K562 (cell line): ENCODE measurements around the gene SRP72. TPM values are rescaled to one million over a fixed set of nuclear protein-coding genes. Genes with fewer than 3 reads are reported as not detected.

Experiments used
- ATAC-seq: fragments of 200-7000 bp; cut with Tn5 transposase; 3 replicates; pipeline ENCODE4 v1.9.1; 2020; ENCODE audit warnings: moderate library complexity
- BruUV-seq: library from RNA; stranded (reverse); fragments of 400-500 nt; replicated peaks from 2 replicates; lab custom pipeline; 2021; lab: Mats Ljungman, UMichigan
- CTCF ChIA-PET: fragments of 300-600 bp; formaldehyde crosslinking; extraction: SDS; loops from one replicate; lab custom pipeline; 2021; ENCODE audit warnings: low intra/inter-chr PET ratio; lab: Yijun Ruan, JAX
- POLR2A ChIA-PET: fragments of 300-600, 350-650 bp; sonication (Branson Sonifier 250); formaldehyde crosslinking; extraction: SDS; loops from one replicate; lab custom pipeline; 2021; ENCODE audit warnings: antibody characterized with exemption, inconsistent platforms; lab: Yijun Ruan, JAX
- DNase-seq, 4 experiments: peaks; one replicate each; pipeline versions ENCODE4 v3.0.0 to v3.0.0-alpha.2; 2011 to 2018; ENCODE audit warnings: low spot score in 3 of 4, mixed read lengths in 3 of 4; ENCODE audit errors: extremely low read depth in 1 of 4
- FAIRE-seq: peaks from 2 replicates; lab custom pipeline; 2011; peaks lifted over from hg19 to GRCh38; lab: Jason Lieb, UNC
- H2AFZ ChIP-seq: 2 replicates; pipeline ENCODE4 v1.6.0; 2011; ENCODE audit warnings: low read depth, low read length, control low read depth, inconsistent platforms
- H3K27ac ChIP-seq: fragments of 200-600 bp; 3 replicates; pipeline ENCODE4 v1.8.0; 2011; ENCODE audit warnings: low read depth, mild to moderate bottlenecking, control low read depth, inconsistent platforms, low read length, moderate library complexity, mixed read lengths; ENCODE audit errors: extremely low read depth
- H3K27me3 ChIP-seq, 2 experiments: fragments of 300-600 bp in 1 of 2; 2 replicates in 1 of 2; 3 replicates in 1 of 2; pipeline versions ENCODE4 v1.6.0 to v1.8.0; 2011; ENCODE audit warnings: inconsistent platforms in 2 of 2, low read length in 2 of 2, mild to moderate bottlenecking in 1 of 2, mixed read lengths in 1 of 2, moderate library complexity in 1 of 2; ENCODE audit not compliant: control insufficient read depth in 2 of 2, insufficient read depth in 2 of 2
- H3K36me3 ChIP-seq: fragments of 300-600 bp; 3 replicates; pipeline ENCODE4 v1.8.0; 2011; ENCODE audit warnings: mild to moderate bottlenecking, low read length, inconsistent platforms; ENCODE audit not compliant: control insufficient read depth, insufficient read depth
- H3K4me1 ChIP-seq, 2 experiments: fragments of 200-600 bp in 1 of 2; replicated peaks in 1 of 2; 2 replicates in 1 of 2; 3 replicates in 1 of 2; pipeline versions ENCODE4 v1.5.1 to v1.8.0; 2011; ENCODE audit warnings: inconsistent platforms in 2 of 2, low read length in 2 of 2, mild to moderate bottlenecking in 1 of 2, mixed read lengths in 1 of 2, moderate library complexity in 1 of 2; ENCODE audit not compliant: control insufficient read depth in 2 of 2, insufficient read depth in 2 of 2
- H3K4me2 ChIP-seq: 2 replicates; pipeline ENCODE4 v1.6.1; 2011; ENCODE audit warnings: low read length, control low read depth, inconsistent platforms, mixed read lengths; ENCODE audit not compliant: insufficient read depth
- H3K4me3 ChIP-seq: fragments of 200-600 bp; sonication (generic), shearing (Covaris generic); 2 replicates; pipeline ENCODE4 v1.5.1; 2016; ENCODE audit warnings: control low read depth, inconsistent platforms
- H3K79me2 ChIP-seq: fragments of 200-600 bp; 3 replicates; pipeline ENCODE4 v1.8.0; 2011; ENCODE audit warnings: low read length, inconsistent platforms; ENCODE audit not compliant: control insufficient read depth, insufficient read depth
- H3K9ac ChIP-seq, 2 experiments: 2 replicates each; pipeline versions ENCODE4 v1.6.0 to v1.6.1; 2011; ENCODE audit warnings: low read depth in 2 of 2, low read length in 2 of 2, control low read depth in 1 of 2, inconsistent platforms in 1 of 2, mild to moderate bottlenecking in 1 of 2, mixed read lengths in 1 of 2; ENCODE audit not compliant: insufficient read depth in 1 of 2
- H3K9me1 ChIP-seq: one replicate; pipeline ENCODE4 v1.6.0; 2011; ENCODE audit warnings: inconsistent platforms, mild to moderate bottlenecking, low read length, moderate library complexity; ENCODE audit not compliant: control insufficient read depth, insufficient read depth
- H3K9me3 ChIP-seq: replicated peaks from 2 replicates; pipeline ENCODE4 v1.5.1; 2011; ENCODE audit warnings: low read depth, low read length, inconsistent platforms; ENCODE audit not compliant: control insufficient read depth, insufficient read depth
- H4K20me1 ChIP-seq: replicated peaks from 2 replicates; pipeline ENCODE4 v1.6.1; 2011; ENCODE audit warnings: low read length, inconsistent platforms, mixed read lengths; ENCODE audit not compliant: control insufficient read depth, insufficient read depth
- ATF1 ChIP-seq, 2 experiments: fragments of 450-650 bp in 1 of 2; IDR thresholded peaks; 2 replicates each; pipeline ENCODE4 v1.6.1; 2016; ENCODE audit warnings: missing compliant biosample characterization in 1 of 2, missing genetic modification characterization in 1 of 2
- CXXC5 ChIP-seq: fragments of 250-450 bp; sonication (Bioruptor Pico); IDR thresholded peaks from 2 replicates; pipeline ENCODE4 v1.8.0; 2022; ENCODE audit warnings: inconsistent platforms, mild to moderate bottlenecking, moderate library complexity
- DACH1 ChIP-seq: fragments of 450-650 bp; IDR thresholded peaks from 2 replicates; pipeline ENCODE4 v1.6.1; 2018; ENCODE audit not compliant: partially characterized antibody
- HDGF ChIP-seq: fragments of 450-650 bp; IDR thresholded peaks from 2 replicates; pipeline ENCODE4 v1.6.1; 2016
- HOXB6 ChIP-seq: fragments of 250-450 bp; sonication (Bioruptor Pico); IDR thresholded peaks from 2 replicates; pipeline ENCODE4 v1.5.1; 2022; ENCODE audit warnings: mild to moderate bottlenecking, borderline replicate concordance
- KLF6 ChIP-seq: fragments of 250-450 bp; sonication (Bioruptor Pico); IDR thresholded peaks from 2 replicates; pipeline ENCODE4 v1.4.0; 2020; ENCODE audit warnings: mild to moderate bottlenecking, moderate library complexity, borderline replicate concordance
- RNF2 ChIP-seq: sonication (generic); IDR thresholded peaks from 2 replicates; pipeline ENCODE4 v1.6.1; 2016
- SRSF7 ChIP-seq: fragments of 200-400 bp; formaldehyde crosslinking; optimal IDR thresholded peaks from 2 replicates; pipeline ENCODE3; 2017; ENCODE audit warnings: mild to moderate bottlenecking, low read depth, low read length
- ZBTB7A ChIP-seq: IDR thresholded peaks from 2 replicates; pipeline ENCODE4 v1.6.1; 2011; ENCODE audit warnings: low read depth, mild to moderate bottlenecking, low read length, moderate library complexity, borderline replicate concordance; ENCODE audit not compliant: control insufficient read depth
- ZFP30 ChIP-seq: fragments of 250-450 bp; sonication (Bioruptor Pico); IDR thresholded peaks from 2 replicates; pipeline ENCODE4 v1.8.0; 2022; ENCODE audit warnings: moderate library complexity, mild to moderate bottlenecking, inconsistent platforms, borderline replicate concordance
- ZNF551 ChIP-seq: fragments of 250-450 bp; sonication (Bioruptor Pico); IDR thresholded peaks from 2 replicates; pipeline ENCODE4 v1.5.0; 2021; ENCODE audit warnings: mild to moderate bottlenecking, moderate library complexity
- ZNF589 ChIP-seq: fragments of 200-800 bp; sonication (Bioruptor generic); IDR thresholded peaks from 2 replicates; pipeline ENCODE4 v1.6.1; 2016; ENCODE audit warnings: low read depth, missing genetic modification characterization, missing compliant biosample characterization
- WGBS: fragments of 100-300 bp; shearing (Covaris generic); methylation state at CpG from one replicate; pipeline ENCODE4 v1.1.6; 2016; ENCODE audit warnings: low coverage, mixed read lengths; ENCODE audit not compliant: insufficient coverage; ENCODE audit errors: missing lambda C conversion rate; 5-methylcytosine and 5-hydroxymethylcytosine counted together
- in situ Hi-C: fragments of 300-500 bp; cut with MboI; formaldehyde crosslinking; loops from 4 replicates; pipeline ENCODE4 v1.15.0; 2018; ENCODE audit warnings: inconsistent platforms, mixed read lengths
- intact Hi-C: fragments of 100-400 bp; cut with micrococcal nuclease; formaldehyde crosslinking; loops from 2 replicates; pipeline ENCODE4 v1.14.2; 2022
- polyA plus RNA-seq, 8 experiments: library from polyadenylated mRNA; depleted of rRNA in 4 of 8; stranded (reverse) in 5 of 8; unstranded in 3 of 8; fragments of >200 nt; fragmentation: Nextera tagmentation in 2 of 8; fragmentation: Illumina TruSeq in 1 of 8; extraction: Ambion mirVana in 2 of 8; extraction: Trizol in 1 of 8; gene quantifications; 2 replicates each; pipeline versions ENCODE4 v1.2.1 to v1.2.3, GENCODE V29; 2011 to 2014; ENCODE audit warnings: inconsistent platforms in 1 of 8, missing spikeins in 1 of 8
- total RNA-seq, 7 experiments: library from RNA; depleted of rRNA in 6 of 7; stranded (reverse); fragments of >200 nt in 6 of 7; fragmentation: Illumina TruSeq in 2 of 7; extraction: Trizol in 2 of 7; gene quantifications; 2 replicates each; pipeline versions ENCODE4 v1.2.1 to v1.2.3, GENCODE V29; 2011 to 2021; ENCODE audit warnings: low replicate concordance in 1 of 7
- TF ChIP-seq, protein P1 (sequence below): sonication (generic); formaldehyde crosslinking; IDR thresholded peaks from 2 replicates; pipeline ENCODE4 v1.8.0; 2022; ENCODE audit warnings: mild to moderate bottlenecking, missing genetic modification reagents
- TF ChIP-seq, protein P2 (sequence below): fragments of 450-650 bp; IDR thresholded peaks from 2 replicates; pipeline ENCODE4 v1.6.1; 2017; ENCODE audit warnings: antibody characterized with exemption, mild to moderate bottlenecking
- TF ChIP-seq, protein P3 (sequence below), 2 experiments: fragments of 450-650 bp; conservative IDR thresholded peaks; 2 replicates each; pipeline ENCODE4 v1.6.1; 2017; ENCODE audit warnings: mild to moderate bottlenecking in 2 of 2, moderate library complexity in 2 of 2

Gene SRP72
- total and polyA plus RNA-seq, 9 of the 15 experiments (the other 6 are each of a cell fraction or from before 2014, with no cell fraction given) = 124 to 341 (median 202) TPM

DNA sequence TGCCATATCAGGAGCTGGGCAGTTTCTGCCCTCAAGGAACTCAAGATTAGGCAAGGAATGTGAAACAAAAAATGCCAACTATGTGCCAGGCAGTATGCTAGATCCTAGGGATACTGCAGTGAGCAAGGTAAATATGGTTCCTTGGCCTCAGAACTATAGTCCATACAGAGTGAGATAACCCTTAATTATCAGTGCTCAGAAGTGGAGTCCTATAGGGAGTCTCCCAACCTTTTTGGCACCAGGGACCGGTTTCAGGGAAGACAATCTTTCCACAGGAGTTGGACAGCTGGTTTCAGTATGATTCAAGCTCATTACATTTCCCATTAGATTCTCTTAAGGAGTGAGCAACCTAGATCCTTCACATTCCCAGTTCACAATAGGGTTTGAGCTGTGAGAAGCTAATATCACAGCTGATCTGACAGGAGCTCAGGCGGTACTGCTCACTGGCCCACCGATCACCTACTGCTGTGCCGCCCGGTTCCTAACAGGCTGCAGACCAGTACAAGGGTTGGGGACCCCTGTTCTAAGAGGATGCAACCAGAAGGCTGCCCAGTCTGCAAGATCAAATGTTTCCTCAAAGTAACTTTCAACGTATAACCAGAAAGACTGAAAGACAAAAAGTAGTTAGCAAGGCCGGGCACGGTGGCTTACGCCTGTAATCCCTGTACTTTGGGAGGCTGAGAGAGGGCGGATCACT lies 1.7 kb upstream of the SRP72 start:
- H3K79me2 ChIP-seq = peaks cover 74% of the 10 kb centered on the region
- H2AFZ ChIP-seq = 0 out of 2 replicates have a peak overlapping the region, but pooled peaks have one; percentile 0
- BruUV-seq = no TSS peak
- WGBS = 9% methylated on average over 10 of the region's 10 CpGs
- H3K4me1 ChIP-seq = peaks cover 0 to 15% of the 10 kb centered on the region in 2 experiments; a peak in 3 of 5 replicates
- CTCF ChIA-PET = interaction anchor here (1.3 kb wide), 1 partner anchor 79 kb away, joined by 3 read pairs; no protein-coding TSS in a partner anchor
- intact Hi-C loops (loop anchor here (2.0 to 5.0 kb wide), 2 partner anchors 31 to 78 kb away; partner anchors contain the start of genes AASDH and PPAT), in situ Hi-C loops (no loop called here)
- H3K4me2 ChIP-seq = peak overlapping the region; percentile 97
- DNase-seq (peak in 1 of 4 experiments; percentile 34), FAIRE-seq (no peak), ATAC-seq (peak; percentile 17)
- H3K9ac ChIP-seq = peak overlapping the region; percentile 85 to 100; a peak in 3 of 4 replicates
- H3K36me3 ChIP-seq = peaks cover 55% of the 10 kb centered on the region
- H4K20me1 ChIP-seq = peaks cover 4% of the 10 kb centered on the region; the same call in 1 of the 2 replicates
- peak overlapping the region; percentile 99 for H3K27ac ChIP-seq
- no peaks in the 10 kb centered on the region for H3K9me1 ChIP-seq
- H3K9me3 ChIP-seq = no peaks in the 10 kb centered on the region
- H3K4me3 ChIP-seq = peak overlapping the region; percentile 95
- POLR2A ChIA-PET = interaction anchor here (0.6 to 3.7 kb wide), 22 partner anchors 9 to 517 kb away, joined by 3 to 47 read pairs (median 4); partner anchors contain the start of genes AASDH, CEP135, PAICS and PPAT
- no peaks in the 10 kb centered on the region for H3K27me3 ChIP-seq
- TF ChIP-seq CXXC5 (CRISPR knock-in tag) = no peak
- peak; percentile 13; the same call in 1 of the 2 replicates for TF ChIP-seq ZNF589 (CRISPR knock-in tag)
- no peak for TF ChIP-seq ATF1 (CRISPR knock-in tag; IDR thresholded peaks at IDR 0.05)
- TF ChIP-seq ATF1 (tag; IDR thresholded peaks at IDR 0.05) = no peak
- no peak for TF ChIP-seq ZFP30 (CRISPR knock-in tag)
- no peak for TF ChIP-seq RNF2
- TF ChIP-seq SRSF7 = no peak
- TF ChIP-seq HOXB6 (CRISPR knock-in tag) = no peak
- TF ChIP-seq ZNF551 (CRISPR knock-in tag) = no peak
- TF ChIP-seq HDGF = no peak
- peak; percentile 40 for TF ChIP-seq DACH1
- no peak for TF ChIP-seq KLF6
- no peak for TF ChIP-seq ZBTB7A
- TF ChIP-seq, protein P1, sequence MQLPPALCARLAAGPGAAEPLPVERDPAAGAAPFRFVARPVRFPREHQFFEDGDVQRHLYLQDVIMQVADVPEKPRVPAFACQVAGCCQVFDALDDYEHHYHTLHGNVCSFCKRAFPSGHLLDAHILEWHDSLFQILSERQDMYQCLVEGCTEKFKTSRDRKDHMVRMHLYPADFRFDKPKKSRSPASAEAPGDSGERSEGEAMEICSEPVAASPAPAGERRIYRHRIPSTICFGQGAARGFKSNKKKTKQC (CRISPR knock-in tag) = no peak
- TF ChIP-seq, protein P2, sequence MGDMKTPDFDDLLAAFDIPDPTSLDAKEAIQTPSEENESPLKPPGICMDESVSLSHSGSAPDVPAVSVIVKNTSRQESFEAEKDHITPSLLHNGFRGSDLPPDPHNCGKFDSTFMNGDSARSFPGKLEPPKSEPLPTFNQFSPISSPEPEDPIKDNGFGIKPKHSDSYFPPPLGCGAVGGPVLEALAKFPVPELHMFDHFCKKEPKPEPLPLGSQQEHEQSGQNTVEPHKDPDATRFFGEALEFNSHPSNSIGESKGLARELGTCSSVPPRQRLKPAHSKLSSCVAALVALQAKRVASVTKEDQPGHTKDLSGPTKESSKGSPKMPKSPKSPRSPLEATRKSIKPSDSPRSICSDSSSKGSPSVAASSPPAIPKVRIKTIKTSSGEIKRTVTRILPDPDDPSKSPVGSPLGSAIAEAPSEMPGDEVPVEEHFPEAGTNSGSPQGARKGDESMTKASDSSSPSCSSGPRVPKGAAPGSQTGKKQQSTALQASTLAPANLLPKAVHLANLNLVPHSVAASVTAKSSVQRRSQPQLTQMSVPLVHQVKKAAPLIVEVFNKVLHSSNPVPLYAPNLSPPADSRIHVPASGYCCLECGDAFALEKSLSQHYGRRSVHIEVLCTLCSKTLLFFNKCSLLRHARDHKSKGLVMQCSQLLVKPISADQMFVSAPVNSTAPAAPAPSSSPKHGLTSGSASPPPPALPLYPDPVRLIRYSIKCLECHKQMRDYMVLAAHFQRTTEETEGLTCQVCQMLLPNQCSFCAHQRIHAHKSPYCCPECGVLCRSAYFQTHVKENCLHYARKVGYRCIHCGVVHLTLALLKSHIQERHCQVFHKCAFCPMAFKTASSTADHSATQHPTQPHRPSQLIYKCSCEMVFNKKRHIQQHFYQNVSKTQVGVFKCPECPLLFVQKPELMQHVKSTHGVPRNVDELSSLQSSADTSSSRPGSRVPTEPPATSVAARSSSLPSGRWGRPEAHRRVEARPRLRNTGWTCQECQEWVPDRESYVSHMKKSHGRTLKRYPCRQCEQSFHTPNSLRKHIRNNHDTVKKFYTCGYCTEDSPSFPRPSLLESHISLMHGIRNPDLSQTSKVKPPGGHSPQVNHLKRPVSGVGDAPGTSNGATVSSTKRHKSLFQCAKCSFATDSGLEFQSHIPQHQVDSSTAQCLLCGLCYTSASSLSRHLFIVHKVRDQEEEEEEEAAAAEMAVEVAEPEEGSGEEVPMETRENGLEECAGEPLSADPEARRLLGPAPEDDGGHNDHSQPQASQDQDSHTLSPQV = no peak
- TF ChIP-seq, protein P3, sequence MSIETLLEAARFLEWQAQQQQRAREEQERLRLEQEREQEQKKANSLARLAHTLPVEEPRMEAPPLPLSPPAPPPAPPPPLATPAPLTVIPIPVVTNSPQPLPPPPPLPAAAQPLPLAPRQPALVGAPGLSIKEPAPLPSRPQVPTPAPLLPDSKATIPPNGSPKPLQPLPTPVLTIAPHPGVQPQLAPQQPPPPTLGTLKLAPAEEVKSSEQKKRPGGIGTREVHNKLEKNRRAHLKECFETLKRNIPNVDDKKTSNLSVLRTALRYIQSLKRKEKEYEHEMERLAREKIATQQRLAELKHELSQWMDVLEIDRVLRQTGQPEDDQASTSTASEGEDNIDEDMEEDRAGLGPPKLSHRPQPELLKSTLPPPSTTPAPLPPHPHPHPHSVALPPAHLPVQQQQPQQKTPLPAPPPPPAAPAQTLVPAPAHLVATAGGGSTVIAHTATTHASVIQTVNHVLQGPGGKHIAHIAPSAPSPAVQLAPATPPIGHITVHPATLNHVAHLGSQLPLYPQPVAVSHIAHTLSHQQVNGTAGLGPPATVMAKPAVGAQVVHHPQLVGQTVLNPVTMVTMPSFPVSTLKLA (conservative IDR thresholded peaks at IDR 0.05) = no peak
